ENCODE measurements around the gene RHBDL3.
"Not testable (repeated sequence)": the region's sequence is repeated elsewhere in the genome, so short reads cannot be mapped to it uniquely, and the experiment has no call there.

RHBDL3 gene

GRCh38 chr17:32323811-32324491, 58.3 kb downstream of the RHBDL3 start:
- DNase-seq (ENCODE audit: low spot score) = peak; percentile 50

- no peak for DNase-seq (ENCODE audit: low spot score)
These were observed 62.3 kb downstream of the RHBDL3 start for GRCh38 chr17:32327911-32328310.

- no peak for DNase-seq (ENCODE audit: low spot score)
These were observed 64.5 kb downstream of the RHBDL3 start for GRCh38 chr17:32330147-32330546.

- no peak for DNase-seq (ENCODE audit: low spot score)
These were observed 65.8 kb downstream of the RHBDL3 start for GRCh38 chr17:32331243-32332040.

GRCh38 chr17:32333187-32333586, 67.6 kb downstream of the RHBDL3 start:
- no peak for DNase-seq (ENCODE audit: low spot score)

GRCh38 chr17:32335046-32335445, 69.4 kb downstream of the RHBDL3 start:
- no peak for DNase-seq (ENCODE audit: low spot score)

- DNase-seq (ENCODE audit: low spot score) = no peak
These were observed 70.1 kb downstream of the RHBDL3 start for GRCh38 chr17:32335687-32336086.

GRCh38 chr17:32341141-32341856, 75.7 kb downstream of the RHBDL3 start:
- peak; percentile 37 for DNase-seq (ENCODE audit: low spot score)

- peak; percentile 83 for DNase-seq (ENCODE audit: low spot score)
These were observed 76.4 kb downstream of the RHBDL3 start, which contains the start of gene C17orf75 for GRCh38 chr17:32341857-32342602. C17orf75 (minus strand) TSS chr17:32342173; CDS start chr17:32342139, 34 bp downstream.

GRCh38 chr17:32342603-32343325, 77.1 kb downstream of the RHBDL3 start:
- DNase-seq (ENCODE audit: low spot score) = no peak

- no peak for DNase-seq (ENCODE audit: low spot score)
These were observed 80.4 kb downstream of the RHBDL3 start for GRCh38 chr17:32345951-32346600.

GRCh38 chr17:32348483-32348800, 82.8 kb downstream of the RHBDL3 start:
- no peak for DNase-seq (ENCODE audit: low spot score)

GRCh38 chr17:32349503-32349853, 83.8 kb downstream of the RHBDL3 start:
- DNase-seq (ENCODE audit: low spot score) = no peak

GRCh38 chr17:32349854-32350665, 84.4 kb downstream of the RHBDL3 start, which contains the start of gene ZNF207:
ZNF207 (plus strand) TSS chr17:32350157; CDS start chr17:32350286, 129 bp downstream.
- DNase-seq (ENCODE audit: low spot score) = peak; percentile 96

- DNase-seq (ENCODE audit: low spot score) = peak; percentile 27
These were observed 85.2 kb downstream of the RHBDL3 start for GRCh38 chr17:32350666-32351418.

GRCh38 chr17:32352734-32353133, 87.1 kb downstream of the RHBDL3 start:
- not testable (repeated sequence) for DNase-seq (ENCODE audit: low spot score)

GRCh38 chr17:32355649-32356377, 90.2 kb downstream of the RHBDL3 start:
- DNase-seq (ENCODE audit: low spot score) = no peak

- DNase-seq (ENCODE audit: low spot score) = no peak
These were observed 90.7 kb downstream of the RHBDL3 start for GRCh38 chr17:32356378-32356743.

GRCh38 chr17:32356750-32357149, 91.1 kb downstream of the RHBDL3 start:
- DNase-seq (ENCODE audit: low spot score) = no peak
